Sciatic nerve (tissue), 2 donors: ENCODE results near the gene GPR142. TPM values are rescaled to one million over a fixed set of nuclear protein-coding genes. Genes with fewer than 3 reads are reported as not detected.
"Not testable (repeated sequence)": the region's sequence is repeated elsewhere in the genome, so short reads cannot be mapped to it uniquely, and the experiment has no call there.

Source experiments
- ATAC-seq: fragments of 200-7000 bp; cut with Tn5 transposase; one replicate; pipeline ENCODE4 v1.9.1; 2020; ENCODE audit warnings: mild to moderate bottlenecking, moderate library complexity
- DNase-seq: peaks from one replicate; pipeline ENCODE4 v3.0.0-alpha.2; 2020; ENCODE audit warnings: low spot score
- intact Hi-C: fragments of 100-400 bp; cut with DNase I; formaldehyde crosslinking; loops from one replicate; pipeline ENCODE4 v1.14.2; 2022
- total RNA-seq: library from RNA; stranded (reverse); fragmentation: NEBNext Ultra II Directional; extraction: Animal tissue kit (Norgen Biotek cat#: 25700); gene quantifications from one replicate; pipeline ENCODE4 v1.2.1, GENCODE V29; 2021
- donor health status: DM: no; HTN: no; CAD: no.
- donor health status: DM: no; HTN: no; CAD: no.

Gene GPR142
- total RNA-seq, 1 donor from 2014 or later = 1.1 TPM

DNA sequence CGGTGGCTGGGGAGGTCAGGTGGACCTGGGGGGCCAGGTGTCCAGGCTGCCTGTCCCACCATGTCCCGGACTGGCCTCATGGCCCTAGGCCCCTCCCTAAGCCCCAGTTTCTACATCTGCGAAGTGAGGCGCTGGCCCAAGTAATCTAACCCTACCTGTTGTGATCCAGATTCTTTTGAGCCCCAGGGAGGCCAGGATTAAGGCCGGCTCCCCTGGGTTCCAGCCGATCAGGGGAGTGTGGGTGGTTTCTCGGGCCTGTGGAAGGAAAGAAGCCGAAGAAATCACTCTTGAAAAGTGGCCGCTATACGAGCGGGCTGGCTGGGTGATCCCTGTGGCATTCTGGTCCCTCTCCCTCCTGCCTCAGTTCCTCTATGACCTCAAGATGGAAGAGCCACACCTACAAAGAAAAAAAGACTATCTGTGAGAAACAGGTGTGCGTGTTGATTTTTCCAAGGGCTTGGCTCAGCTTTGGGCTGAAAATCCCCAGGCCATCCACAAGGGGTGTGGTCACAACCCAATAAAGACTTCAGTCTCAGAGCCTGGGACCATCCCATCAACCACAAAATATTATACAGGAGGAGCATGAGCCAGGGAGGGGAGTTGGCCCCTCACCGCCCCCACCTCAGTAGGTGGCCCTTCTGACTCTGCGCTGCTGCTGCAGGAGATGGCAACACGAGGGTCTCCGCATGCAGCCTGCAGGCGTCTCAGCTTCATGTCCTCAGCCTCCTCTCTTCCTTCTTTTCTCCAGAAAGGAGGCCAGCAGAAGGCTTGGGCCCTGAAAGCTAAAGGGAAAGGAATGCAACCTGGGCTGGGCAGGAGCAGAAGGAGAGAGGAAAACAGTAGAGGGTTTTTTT lies 20.3 kb downstream of the GPR142 start:
- DNase-seq (no peak), ATAC-seq (no peak)
- intact Hi-C loops = no loop called here

DNA sequence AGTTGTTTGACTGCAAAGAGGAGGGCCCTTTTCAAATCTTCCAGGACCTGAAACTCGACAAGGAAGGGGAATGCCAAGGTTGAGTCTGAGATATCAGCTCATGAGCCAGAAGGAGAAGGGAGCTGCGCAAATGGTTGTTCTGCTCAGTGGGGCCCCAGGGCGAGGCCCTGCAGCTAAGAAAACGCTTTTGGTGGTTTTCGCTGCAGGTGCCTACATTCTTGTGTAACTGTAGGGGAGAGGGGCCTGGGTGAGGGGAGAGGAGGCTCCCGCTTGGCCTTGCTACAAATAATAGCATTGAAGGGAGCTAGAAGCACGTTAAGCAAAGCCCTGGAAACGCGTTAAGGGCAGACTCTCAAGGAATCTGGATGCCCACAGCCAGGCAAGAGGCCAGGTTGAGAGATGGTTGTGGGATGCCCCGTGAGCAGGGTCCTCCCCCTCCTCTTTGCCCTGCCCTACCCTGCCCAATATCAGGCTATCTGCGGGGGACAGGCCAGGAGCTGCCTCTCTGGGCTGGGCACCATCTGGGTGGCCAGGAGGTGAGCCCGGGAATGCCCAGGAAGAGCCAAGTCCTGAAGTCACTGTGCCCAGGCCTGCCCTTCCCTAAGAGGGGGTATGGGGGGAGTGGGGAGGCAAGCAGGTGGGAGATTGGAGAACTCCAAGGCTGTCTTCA lies 21.9 kb downstream of the GPR142 start:
- intact Hi-C loops = no loop called here
- ATAC-seq (no peak), DNase-seq (no peak)

DNA sequence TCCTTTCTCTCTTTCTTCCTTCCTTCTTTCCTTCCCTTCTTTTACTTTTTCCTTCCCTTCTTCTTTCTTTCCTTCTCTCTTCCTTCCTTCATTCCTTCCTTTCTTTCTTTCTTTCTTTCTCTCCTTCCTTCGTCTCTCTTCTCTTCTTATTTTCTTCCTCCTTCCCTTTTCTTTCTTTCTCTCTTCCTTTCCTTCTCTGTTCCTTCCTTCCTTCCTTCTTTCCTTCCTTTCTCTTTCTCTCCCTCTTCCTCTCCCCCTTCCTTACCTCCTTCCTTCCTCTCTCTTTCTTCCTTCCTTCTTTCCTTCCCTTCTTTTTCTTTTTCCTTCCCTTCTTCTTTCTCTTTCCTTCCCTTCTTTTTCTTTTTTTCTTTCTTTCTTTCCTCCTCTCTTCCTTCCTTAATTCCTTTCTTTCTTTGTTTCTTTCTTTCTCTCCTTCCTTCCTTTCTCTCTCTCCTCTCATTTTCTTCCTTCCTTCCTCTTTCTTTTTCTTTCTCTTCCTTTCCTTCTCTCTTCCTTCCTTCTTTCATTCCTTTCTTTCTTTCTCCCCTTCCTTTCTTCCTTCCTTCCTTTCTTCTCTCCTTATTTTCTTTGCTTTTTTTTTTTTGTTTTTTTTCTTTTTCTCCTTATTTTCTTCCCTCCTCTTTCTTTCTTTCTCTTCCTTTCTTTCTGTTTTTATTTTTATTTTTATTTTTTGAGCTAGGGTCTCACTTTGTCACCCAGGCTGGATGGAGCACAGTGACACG lies 22.8 kb downstream of the GPR142 start:
- ATAC-seq (no peak), DNase-seq (no peak)
- intact Hi-C loops = no loop called here

DNA sequence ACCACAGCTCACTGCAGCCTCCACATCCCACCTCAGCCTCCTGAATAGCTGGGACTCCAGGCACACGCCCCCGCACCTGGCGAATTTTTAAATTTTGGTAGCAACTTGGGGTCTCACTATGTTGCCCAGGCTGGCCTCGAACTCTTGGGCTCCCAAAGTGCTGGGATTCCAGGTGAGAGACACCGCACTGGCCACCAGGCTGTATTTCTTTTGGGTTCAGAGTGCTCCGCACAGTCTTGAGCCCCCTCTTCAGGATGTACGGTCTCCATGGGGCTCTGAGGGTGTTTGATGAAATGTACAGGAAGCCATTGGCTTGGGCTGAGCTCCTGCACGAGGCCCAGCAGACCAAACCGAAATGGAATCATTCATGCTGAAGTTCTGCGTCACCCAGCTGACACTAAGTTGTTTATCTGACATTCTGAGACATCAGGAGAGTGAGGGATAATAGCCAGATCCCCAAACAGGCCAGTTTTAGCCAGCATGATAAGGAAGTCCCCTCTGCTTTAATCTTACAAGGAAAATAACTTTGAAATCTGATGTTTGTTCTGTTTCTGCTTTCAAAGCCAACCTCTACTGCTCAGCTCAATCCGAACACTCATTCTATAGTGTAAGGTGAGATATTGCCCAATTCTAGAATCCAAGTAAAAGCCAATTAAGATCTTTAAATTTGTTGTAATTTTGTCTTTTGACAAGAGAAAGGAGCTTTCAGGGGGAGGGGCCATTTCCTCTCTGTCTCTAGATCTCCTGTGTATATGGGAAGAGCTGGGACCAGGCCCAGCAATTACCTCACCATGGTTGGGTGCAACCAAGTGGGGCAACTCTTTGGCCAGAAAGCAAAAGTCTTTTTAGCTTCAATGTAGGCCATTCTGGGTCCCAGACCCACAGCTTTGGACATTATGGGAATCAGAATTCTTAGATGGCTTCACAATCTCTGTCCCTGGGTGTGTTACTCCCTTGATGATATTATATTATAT lies 23.7 kb downstream of the GPR142 start:
- ATAC-seq (no peak), DNase-seq (no peak)
- intact Hi-C loops = no loop called here

DNA sequence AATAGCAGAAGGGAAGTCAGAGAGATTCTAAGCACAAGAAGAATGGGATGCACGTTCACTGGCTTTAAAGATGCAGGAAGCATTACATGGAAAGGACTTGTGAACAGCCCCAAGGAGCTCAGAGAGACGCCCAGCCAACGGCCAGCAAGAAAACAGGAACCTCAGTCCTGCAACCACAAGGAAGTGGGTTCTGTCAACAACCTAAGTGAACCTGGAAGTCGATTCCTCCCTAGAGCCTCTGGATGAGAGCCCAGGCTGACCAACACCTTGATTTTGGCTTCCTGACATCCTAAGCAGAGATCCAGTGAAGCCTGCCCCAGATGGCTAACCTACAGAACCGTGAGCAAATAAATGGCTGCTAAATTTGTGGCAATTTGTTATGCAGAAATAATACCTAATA lies 24.5 kb downstream of the GPR142 start:
- ATAC-seq (no peak), DNase-seq (no peak)
- intact Hi-C loops = no loop called here

GRCh38 chr17:74392848-74393247 lies 25.5 kb downstream of the GPR142 start:
- intact Hi-C loops = no loop called here
- no peak for DNase-seq
- no peak for ATAC-seq

GRCh38 chr17:74393346-74393942 lies 26.1 kb downstream of the GPR142 start:
- ATAC-seq = no peak
- DNase-seq = no peak
- intact Hi-C loops = no loop called here

DNA sequence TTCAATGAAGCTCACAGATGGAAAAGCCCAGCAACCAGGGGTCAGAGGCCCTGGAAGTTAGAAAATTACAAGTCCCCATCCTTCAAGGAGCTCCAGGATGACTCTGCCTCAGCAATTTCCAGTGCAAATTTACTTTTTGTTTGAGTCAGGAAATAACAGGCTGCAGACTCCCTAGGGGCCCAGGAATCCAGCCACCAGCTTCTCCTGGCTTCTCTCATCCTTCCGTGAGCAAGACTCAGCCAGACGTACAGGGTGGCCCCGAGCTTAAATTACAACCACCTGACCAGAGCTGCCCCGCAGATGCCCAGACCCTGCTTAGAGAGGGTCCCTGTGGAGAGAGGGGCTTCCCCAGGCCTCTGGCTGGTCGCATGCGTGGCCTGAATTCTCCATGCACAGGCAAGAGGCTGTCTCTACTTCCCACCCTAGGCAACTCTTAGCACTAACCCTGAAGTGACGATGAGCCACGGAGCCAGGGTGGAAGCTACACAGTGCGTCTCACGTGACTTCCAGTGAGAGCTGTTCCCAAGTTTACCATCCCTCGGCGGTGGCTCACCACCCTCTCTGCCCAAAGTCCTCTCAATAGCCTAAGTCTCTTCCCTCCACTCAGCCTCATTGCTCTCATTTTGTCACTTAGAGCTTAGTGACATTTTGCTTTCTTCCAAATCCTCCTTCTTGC lies 27.1 kb downstream of the GPR142 start:
- DNase-seq (no peak), ATAC-seq (no peak)
- intact Hi-C loops = no loop called here

DNA sequence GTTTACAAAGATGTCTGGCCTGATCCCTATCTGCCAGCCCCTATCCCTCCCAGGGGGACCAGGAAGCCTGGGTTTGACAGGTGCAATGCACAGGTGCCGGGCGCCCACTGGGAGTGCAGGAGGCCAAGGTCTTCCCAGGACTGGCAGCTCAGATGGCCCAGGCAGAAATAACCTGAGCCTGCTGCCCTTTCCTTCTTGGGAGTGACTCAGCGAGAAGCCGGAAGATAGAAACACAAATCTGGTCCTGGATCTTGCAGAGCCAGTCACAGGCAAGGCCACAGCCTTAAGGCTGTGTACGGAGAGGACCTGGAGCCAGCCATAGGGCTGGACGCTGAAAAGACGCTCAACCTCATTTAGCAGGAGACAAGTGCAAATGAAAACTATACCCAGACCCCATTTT lies 27.7 kb downstream of the GPR142 start:
- intact Hi-C loops = no loop called here
- no peak for ATAC-seq
- no peak for DNase-seq

- intact Hi-C loops = no loop called here
- ATAC-seq (no peak), DNase-seq (no peak)
Observed at GRCh38 chr17:74396567-74396966, 29.3 kb downstream of the GPR142 start.

DNA sequence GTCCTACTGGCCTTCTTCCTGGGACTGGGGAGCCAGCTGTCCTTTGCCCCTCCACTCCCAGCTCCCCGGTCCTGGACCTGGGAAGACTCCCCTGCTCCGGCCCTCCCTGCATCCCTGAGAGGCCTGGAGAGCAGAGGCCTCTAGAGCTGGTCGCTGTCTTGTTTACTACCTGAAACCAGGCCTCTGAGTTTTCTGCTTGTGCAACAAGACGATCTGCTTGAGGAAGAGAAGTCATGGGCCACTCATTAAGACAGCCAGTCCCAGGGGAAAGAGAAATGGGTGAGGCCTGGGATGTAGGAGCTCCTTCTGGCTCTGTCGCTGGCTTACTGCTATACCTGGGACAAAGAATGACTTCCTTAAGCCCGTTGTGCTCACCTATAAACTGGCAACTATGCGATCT lies 34.7 kb downstream of the GPR142 start:
- no peak for DNase-seq
- intact Hi-C loops = no loop called here
- ATAC-seq = no peak

DNA sequence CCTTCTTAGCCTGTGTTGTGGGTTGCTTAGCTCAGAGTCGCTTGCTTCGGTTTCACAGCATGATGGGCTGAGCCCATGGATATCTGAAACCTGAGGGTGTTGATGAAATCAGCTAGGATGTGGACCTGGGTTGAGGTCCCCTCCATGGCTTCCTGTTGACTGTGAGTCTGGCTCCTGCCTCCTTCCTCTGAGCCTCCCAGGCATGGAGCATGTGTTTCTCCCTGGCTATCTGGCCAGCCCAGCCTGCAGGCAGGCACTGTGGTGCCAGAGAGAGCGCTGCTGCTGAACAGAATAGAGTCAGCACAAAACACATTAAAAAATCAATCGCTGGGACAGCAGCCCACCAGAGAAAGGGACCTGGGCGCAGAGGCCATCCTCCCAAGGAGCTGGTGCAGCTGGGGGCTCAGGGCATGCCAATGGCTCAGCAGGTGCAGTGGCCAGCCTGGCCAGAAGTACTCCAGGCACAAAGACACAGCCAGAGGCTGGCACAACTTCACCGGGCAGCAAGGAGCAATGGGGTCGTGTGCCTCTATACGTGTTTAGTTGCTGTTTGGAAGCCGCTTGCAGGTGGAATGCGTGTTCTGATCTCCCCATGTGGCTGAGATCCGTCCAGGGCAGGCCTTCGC lies 36.3 kb downstream of the GPR142 start:
- DNase-seq = no peak
- ATAC-seq = no peak
- intact Hi-C loops = no loop called here

DNA sequence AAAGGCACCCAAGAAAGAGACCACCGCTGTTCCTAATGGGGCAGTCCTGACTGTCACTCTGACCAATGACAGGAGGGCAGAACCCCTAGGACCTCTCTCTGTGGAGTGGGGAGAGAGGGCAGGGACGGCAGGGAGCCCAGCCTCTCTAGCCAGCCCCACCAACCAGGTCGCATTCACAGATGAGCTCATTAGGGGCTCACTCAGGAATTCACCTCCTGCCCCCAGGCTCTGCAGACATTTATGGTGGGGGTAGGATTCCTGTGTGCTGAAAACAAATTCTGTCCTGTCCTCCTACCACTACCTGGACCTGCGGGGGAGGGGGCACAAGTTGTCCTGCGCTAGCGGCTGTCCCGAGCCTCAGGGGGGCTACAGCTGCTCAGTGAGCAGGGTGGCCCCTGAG lies 36.9 kb downstream of the GPR142 start:
- no peak for ATAC-seq
- DNase-seq = no peak
- intact Hi-C loops = no loop called here

- DNase-seq = no peak
- intact Hi-C loops = no loop called here
- ATAC-seq = no peak
Observed at GRCh38 chr17:74404789-74405188, 37.5 kb downstream of the GPR142 start.

DNA sequence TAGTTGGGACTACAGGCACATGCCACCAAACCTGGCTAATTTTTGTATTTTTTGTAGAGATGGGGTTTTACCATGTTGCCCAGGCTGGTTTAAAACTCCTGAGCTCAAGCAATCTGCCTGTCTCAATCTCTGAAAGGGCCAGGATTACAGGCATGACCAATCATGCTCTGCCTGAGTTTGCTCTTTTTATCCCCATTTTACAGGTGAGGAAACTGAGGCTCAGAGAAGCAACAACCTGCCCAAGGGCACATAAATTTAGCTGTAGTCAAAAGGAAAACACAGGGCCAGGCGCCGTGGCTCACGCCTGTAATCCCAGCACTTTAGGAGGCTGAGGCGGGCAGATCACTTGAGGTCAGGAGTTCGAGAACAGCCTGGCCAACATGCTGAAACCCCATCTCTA lies 38.0 kb downstream of the GPR142 start:
- intact Hi-C loops, ATAC-seq, DNase-seq: not testable (repeated sequence)

DNA sequence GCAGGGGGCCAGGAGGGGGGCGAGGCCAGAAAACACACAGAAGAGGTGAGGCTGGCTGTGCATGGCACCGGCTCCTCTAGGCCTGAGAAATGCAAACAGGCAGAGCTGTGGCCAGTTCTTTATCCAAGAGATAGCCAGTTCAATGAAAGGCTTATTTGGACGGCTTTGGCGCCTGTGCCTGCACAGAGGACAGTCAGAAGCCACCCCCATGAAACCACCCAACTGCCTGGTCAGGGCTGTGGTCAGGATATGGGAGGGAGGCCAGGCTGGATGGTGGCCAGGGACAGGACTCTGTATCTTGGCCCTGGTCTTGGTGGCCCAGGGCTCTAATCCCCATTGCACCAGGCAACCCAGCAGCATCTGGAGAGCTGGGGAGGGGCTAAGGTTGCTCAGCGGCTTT lies 40.1 kb downstream of the GPR142 start:
- no peak for DNase-seq
- no peak for ATAC-seq
- intact Hi-C loops = no loop called here

GRCh38 chr17:74408262-74408661 lies 41.0 kb downstream of the GPR142 start:
- no peak for ATAC-seq
- DNase-seq = no peak
- intact Hi-C loops = no loop called here

GRCh38 chr17:74408815-74409214 lies 41.5 kb downstream of the GPR142 start:
- DNase-seq (no peak), ATAC-seq (no peak)
- intact Hi-C loops = no loop called here
